GM12874 (cell line): ENCODE data around the gene ZNF467.

Experiments used
- TF ChIP-seq, protein P1 (sequence below): IDR thresholded peaks from 2 replicates; pipeline ENCODE4 v1.5.1; 2011; ENCODE audit warnings: low read depth, mild to moderate bottlenecking, control low read depth, low read length, moderate library complexity; ENCODE audit not compliant: insufficient read depth

Gene ZNF467

GRCh38 chr7:149719912-149720335 lies 53.5 kb downstream of the ZNF467 start:
- TF ChIP-seq, protein P1, sequence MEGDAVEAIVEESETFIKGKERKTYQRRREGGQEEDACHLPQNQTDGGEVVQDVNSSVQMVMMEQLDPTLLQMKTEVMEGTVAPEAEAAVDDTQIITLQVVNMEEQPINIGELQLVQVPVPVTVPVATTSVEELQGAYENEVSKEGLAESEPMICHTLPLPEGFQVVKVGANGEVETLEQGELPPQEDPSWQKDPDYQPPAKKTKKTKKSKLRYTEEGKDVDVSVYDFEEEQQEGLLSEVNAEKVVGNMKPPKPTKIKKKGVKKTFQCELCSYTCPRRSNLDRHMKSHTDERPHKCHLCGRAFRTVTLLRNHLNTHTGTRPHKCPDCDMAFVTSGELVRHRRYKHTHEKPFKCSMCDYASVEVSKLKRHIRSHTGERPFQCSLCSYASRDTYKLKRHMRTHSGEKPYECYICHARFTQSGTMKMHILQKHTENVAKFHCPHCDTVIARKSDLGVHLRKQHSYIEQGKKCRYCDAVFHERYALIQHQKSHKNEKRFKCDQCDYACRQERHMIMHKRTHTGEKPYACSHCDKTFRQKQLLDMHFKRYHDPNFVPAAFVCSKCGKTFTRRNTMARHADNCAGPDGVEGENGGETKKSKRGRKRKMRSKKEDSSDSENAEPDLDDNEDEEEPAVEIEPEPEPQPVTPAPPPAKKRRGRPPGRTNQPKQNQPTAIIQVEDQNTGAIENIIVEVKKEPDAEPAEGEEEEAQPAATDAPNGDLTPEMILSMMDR = no peak

GRCh38 chr7:149719050-149719899 lies 54.1 kb downstream of the ZNF467 start:
- TF ChIP-seq, protein P1 = no peak

DNA sequence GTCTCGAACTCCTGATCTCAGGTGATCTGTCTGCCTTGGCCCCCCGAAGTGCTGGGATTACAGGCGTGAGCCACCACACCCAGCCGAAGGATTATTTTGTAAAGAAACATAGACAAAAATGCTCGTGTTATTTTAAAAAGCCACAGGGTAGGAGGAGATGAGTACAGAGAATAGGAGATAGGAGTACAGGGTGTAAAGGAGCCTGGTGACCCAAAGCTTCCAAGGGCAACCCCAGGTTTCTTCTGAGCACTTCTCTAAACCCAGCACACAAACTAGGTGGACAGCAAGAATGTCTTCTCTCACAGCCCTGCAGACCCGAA lies 54.7 kb downstream of the ZNF467 start:
- TF ChIP-seq, protein P1 = no peak

DNA sequence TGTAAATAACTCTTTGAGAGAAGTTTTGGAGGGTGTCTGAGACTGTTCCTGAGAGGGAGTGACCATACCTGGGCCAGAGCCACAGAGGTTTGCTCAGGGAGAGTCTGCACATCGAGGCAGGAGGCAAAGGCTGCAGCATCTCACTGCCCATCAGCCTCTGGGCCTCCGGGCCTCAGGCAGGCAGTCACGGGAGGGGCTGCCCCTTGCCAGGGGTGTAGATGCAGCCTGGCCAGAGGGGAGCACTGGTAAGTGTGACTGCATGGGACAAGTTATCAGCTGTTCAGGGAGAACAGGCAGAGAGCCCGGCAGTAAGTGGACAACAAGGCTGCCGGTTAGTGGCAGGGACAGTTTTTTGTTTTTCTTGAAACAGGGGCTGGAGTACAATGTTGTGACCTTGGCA lies 55.9 kb downstream of the ZNF467 start:
- TF ChIP-seq, protein P1 = no peak

- TF ChIP-seq, protein P1 = no peak
These were observed 56.5 kb downstream of the ZNF467 start for GRCh38 chr7:149716932-149717307.

DNA sequence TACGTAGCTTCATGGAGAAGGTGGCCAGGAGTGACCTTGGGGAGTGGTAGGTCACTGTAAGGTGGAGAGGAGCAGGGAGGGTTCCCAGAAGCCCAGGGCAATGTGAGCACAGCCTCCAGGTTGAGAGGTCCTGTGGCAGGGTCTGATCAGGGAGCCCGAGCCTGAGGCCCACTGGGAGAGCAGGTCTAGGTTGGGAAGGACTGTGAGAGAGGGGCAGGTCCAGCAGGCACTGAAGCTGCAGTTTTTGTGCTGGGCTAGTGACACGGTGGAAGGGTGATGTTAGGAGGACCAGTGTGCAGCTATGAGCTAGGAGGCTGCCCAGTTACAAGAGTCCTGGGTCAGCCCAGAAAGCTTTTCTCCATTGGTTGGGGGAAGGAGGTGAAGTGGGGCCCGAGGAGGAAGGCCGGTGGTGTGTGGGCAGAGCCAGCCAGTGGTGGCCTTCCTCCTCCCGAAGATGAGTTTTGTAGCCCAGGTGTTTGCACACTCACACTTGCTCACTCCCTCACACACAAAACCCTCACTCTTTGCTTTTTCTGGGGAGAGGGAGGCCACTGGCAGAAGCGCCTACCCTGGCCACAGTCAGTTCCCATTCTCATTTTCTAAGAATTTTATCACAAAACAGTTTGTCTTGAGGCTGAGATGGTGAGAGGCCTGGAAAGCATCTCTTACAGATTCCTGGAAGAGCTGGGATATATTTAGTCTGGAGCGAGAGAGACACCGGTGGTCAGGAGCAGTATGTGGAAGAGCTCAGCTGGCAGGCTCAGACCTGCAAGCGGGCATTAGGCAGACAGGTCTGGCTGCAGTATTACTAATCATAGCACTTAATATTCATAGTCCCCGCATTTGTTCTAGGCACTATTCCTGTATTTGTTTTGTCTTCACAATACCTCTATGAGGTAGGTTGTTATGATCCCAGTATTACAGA lies 57.1 kb downstream of the ZNF467 start:
- TF ChIP-seq, protein P1 = no peak

DNA sequence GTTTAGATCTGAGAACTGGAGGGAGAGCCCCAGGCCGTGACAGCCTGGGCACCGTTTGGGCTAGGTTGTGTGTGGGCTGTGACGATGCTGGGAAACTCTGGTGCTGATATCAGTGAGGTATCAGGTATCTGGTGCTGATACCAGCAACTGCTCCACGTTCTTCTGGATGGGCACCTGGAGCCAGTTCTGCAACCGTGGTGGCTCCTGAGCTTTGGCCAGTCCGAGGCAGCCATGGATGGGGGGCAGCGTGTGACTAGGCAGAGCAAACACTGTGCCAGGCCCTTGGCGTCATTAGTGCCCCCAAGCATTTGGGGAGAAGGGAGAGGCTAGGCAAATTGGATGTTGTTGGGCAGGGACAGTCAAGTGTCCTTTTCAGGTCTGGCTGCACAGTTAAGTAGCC lies 57.9 kb downstream of the ZNF467 start:
- TF ChIP-seq, protein P1 = no peak
